COLO668 (cell line): Measurements from ENCODE around the gene SPDYA.

Experiments
- DNase-seq: peaks from one replicate; lab custom pipeline; 2025; ENCODE audit not compliant: unreplicated experiment; lab: John Stamatoyannopoulos, UW

The SPDYA gene

DNA sequence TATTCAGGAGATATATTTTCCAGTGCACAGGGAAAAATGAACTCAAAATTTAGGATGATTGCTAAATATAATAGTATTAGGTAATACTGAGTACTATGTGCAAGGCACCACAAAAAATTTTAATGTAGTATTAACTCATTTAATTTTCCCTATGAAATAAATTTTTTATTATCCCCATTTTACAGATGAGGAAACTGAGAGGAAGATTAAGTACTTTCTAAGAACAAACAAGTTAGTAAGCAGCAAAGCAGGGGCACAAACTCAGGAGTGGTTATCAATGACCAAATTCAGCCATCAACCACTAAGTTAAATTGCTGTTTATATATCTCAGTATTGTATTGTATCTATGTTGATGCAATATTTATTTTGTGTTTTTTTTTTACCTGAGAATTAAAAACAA lies 14.2 kb downstream of the SPDYA start:
- DNase-seq: no peak

DNA sequence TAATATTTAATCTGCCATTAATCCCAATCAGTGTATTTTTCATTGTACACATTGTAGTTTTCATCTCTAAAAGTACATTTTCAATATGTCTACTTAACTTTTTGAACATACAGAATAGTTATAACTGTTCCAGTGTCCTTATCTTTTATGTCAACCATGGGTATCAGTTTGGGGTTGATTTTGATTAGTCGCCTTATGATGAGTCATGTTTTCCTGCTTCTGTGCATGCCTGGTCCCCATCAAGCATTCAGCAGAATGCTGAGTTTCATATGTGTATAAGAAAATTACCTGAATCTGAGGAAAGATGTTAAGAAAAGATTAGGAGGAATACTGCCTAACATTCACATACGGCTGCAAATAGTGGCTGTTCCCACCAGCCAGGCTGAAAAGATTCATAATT lies 17.7 kb downstream of the SPDYA start:
- DNase-seq: no peak

DNA sequence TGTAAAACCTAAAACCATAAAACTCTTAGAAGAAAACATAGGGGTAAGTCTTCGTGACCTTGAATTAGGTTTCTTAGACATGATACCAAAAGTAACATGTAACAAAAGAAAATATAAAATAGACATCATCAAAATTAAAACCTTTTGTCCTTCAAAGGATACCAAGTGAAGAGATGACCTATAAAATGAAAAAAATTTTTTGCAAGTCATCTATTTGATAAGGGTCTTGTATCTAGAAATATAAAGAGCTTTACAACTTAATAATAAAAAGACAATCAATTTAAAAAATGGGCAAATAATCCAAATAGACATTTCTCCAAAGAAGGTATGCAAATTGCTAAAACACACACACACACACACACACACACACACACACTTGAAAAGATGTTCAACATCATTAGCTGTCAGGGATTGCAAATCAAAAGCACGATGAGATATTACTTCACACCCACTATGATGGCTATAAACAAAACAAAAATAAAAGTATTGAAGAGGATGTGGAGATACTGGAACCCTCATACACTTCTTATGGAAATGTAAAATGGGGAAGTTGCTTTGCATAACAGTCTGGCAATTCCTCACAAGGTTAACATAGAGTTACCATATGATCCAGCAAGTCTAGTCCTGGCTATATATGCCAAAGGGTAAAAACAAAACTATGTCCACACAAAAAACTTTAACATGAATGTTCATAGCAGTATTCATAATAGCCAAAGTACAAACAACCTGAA lies 23.3 kb downstream of the SPDYA start:
- no peak for DNase-seq

DNA sequence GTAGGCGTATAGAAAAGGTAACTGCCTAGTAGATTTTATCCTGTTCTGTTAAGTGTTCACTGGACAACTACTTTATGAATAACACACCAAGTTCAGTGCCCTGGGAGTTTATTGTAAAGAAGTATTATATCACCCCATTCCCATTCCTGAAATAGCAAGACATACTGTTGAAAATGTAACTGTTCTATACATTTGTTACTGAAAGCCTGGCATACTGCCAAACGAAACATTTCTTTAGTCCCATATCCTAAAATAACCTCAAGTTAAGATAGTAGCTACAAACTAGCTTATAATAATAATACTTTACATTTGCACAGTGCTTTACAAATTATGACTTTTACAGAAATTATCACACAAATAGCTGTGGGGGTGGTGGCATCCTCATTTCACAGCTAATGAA lies 25.1 kb downstream of the SPDYA start:
- DNase-seq: no peak

DNA sequence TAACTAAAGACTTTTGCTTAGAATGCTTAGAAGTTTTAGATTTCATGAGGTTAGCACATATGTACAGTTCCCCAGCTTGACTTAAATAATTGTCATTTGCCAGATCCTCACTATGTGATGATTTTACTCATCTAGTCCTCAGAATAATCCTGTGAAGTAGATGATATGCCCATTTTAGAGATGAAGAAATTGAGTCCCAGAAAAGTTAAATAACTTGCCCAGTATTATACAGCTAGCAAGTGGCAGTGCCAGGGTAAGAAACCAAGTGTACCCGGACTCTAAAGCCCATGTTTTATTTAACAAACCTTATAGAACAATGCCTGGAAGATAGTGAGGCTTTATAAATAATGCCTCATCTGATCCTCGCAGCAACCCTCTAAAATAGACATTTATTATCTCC lies 28.3 kb downstream of the SPDYA start:
- no peak for DNase-seq

DNA sequence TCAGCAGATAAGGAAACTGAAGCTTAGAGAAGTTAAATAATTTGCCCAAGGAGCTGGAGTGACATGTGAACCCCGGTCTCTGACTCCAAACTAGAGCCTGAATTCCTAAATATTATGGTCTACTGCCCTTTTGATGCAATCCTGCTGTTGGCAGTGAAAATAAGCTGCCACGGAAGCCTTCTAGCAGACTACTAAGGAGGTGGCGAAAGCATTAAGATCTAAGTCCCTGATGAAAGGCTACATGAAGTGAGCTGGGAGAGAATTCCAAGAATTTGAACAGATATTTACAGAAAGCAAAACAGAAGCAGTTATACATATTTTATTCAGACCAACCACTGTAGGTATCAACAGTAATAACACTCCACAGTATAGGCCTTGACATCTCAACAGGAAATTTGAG lies 31.4 kb downstream of the SPDYA start:
- DNase-seq: no peak

DNA sequence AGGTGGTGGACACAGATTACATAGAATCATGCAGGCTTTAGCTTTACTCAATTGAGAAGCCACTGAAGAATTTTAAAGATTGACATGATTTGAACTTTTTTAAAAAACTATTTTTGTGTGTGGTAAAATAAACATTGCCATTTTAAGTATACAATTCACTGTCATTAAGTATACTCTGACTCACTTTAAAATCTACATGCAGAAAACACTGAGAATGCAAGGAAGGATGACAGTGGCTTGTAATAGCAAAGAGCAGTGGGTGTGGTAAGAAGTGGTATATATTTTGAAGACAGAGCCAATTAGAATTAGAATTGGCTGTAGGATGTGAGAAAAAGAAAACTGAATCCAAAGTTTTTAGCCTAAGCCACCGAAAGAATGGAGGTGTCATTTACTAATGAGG lies 44.6 kb downstream of the SPDYA start:
- DNase-seq: no peak

DNA sequence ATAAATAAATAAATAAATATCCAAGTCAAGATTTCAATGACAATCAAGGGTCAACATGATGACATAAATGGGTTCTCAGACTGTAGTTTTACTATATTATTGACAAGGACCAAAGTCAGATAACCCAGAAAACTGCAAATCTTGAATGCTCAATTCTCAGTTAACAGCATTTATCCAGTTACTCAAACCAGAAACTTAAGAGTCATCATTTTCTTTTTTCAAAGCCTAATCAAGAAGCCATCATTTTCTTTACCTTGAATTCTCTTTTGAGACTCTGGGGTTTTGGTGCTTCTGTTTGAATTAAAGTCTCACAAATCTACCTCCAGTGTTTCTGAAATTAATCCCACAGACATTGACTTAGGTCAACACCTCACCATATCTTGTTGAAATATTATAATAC lies 45.3 kb downstream of the SPDYA start:
- DNase-seq: no peak

DNA sequence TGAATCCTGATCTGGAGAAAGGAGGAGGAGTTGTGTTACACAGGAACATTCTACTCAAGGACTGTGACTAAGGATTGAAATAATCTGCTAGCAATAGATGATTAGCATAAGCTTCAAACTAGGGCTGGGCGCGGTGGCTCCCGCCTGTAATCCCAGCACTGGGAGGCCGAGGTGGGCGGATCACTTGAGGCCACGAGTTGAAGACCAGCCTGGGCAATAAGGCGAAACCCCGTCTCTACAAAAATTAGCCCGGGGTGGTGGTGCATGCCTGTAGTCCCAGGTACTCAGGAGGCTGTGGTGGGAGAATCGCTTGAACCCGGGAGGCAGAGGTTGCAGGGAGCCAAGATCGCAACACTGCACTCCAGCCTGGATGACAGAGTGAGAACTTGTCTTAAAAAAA lies 58.0 kb downstream of the SPDYA start:
- no peak for DNase-seq

DNA sequence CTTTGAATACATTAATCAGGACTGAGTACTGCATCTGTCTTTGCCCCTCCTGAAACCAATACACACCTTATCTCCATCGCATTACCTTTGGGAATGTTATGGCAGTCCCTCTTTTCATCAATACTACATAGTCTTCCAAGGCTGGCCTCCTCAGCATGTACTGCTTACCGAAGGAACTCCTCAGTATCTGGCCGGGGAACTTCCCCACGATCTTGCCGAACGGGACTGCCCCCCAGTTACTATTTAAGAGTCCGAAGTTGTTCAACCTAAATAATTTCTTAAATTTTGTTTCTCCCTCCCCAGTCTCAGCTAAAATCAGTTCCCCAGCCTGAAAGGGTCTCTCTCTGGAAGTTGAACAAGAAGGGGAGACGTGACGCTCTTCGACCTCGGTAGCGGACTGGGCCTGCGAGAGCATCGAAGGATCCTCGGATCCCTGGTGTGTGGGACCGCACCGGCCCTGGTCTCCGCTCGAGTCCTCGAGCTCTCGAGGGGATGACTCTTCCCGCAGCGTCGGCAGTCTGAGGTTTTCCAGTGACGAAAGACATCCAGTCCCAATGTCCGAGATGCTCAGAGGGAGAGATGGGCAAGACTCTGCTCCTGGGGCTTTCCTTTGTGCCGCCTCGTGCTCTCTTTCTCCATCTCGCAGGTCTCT lies 59.0 kb downstream of the SPDYA start:
- peak; percentile 43 for DNase-seq

DNA sequence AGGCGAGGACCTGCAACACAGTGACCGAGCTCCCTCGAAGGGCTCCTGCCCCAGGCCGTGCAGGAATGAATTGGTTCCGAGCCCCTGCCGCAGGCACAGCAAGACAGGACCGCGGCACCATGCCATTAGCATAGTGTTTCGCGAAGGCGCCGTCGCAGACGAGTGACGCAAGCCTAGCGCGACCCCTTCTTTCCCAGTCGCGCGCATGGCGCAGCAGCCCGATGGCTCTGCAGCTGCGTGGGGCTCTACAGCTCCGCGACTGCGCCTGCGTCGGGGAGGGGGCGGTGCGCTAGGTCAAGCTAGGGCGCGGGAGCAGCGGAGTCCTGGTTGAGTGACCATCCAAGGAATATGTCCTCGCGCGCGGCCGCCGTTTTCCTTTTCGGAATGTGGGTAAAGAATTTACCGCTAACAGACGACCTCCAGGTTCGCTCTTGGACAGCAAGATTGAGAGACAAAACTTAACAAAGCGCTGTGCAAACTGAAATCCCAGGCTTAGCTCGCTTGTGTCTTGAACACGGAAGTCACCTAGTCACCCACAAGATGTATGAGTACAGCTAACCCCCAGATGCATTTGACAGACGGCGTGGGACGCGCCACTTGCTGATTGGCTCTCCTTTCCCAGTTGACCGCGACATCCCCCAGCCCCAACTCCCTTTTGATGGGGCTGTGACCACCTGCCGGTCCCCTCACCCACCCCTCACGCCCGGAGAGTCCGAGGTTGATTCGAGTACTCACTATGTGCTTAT lies 59.7 kb downstream of the SPDYA start, which contains the start of gene TRMT61B:
Gene TRMT61B, minus strand, starts transcription at position 164 of the 746 bp plus-strand sequence. Its CDS starts 32 bp downstream, at position 132.
- DNase-seq: peak; percentile 97

DNA sequence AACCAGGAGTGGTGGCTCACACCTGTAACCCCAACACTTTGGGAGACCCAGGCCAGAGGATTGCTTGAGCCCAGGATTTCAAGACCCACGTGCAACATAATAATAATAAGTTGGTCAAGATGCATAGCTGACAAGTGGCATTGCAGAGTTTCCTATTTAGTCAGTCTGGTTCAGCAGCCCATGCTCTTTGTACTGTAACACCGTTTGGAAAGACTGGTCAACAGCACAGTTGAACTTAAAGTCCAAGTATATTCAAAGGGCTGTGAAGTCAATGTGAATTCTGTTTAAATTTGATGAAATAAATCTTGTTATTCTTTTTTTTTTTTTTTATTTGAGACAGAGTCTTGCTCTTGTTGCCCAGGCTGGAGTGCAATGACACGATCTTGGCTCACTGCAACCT lies 61.0 kb downstream of the SPDYA start:
- no peak for DNase-seq

DNA sequence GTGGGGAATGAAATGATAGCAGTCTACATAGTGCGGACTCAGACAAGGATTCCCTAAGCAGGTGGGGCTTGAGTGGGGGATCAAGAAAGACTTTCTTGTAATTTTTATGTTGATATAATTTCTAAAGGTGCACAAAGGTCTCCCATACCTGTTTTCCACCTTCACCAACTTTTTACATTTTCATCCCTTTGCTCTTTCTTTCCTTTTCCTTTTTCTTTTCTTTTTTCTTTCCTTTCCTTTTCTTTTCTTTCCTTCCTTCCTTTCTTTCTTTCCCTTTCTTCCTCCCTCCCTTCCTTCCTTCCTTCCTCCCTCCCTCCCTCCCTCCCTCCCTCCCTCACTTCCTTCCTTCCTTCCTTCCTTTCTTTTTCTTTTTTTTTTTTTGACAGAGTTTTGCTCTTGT lies 69.6 kb downstream of the SPDYA start:
- no peak for DNase-seq

DNA sequence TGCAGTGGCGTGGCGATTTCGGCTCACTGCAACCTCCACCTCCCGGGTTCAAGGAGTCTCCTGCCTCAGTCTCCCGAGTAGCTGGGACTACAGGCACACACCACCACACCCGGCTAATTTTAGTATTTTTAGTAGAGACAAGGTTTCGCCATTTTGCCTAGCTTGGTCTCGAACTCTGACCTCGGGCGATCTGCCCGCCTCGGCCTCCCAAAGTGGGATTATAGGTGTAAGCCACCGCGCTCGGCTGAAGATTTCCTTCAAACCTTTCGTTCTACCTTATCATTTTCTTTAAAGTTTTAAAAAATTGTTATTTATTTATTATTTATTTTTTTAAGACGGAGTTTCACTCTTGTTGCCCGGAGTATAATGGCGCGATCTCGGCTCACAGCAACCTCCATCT lies 82.9 kb downstream of the SPDYA start:
- DNase-seq: no peak

DNA sequence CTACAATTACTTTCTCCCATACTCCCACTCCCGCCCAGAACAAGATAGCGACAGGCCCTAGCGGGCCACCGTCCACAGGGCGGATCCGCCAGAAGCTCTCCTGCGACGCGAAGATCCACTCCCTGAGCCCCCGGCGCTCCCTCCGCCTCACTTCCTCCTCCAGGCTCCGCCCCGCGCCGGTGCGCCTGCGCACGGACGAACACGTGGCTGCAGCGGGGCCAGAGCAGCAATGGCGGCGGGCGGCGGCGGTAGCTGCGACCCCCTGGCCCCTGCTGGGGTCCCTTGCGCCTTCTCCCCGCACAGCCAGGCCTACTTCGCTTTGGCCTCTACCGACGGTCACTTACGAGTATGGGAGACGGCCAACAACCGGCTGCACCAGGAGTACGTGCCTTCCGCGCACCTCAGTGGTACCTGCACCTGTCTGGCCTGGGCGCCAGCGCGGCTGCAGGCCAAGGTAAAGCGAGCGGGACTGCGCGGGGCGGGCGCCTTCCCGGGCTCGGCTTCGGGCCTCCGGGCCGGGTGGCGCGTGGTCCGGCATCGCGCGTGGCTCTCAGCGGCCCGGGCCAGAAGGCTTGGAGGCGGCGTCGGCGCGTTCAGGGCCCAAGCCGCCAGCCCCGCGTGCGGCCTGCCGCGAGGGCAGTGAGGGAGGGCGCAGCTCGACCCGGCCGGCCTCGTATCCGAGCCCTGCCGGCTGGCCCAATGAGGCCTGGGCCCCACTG lies 84.0 kb downstream of the SPDYA start, which contains the start of gene WDR43:
Gene WDR43, plus strand, starts transcription at position 198 of the 719 bp plus-strand sequence. Its CDS starts 32 bp downstream, at position 230.
- peak; percentile 98 for DNase-seq

DNA sequence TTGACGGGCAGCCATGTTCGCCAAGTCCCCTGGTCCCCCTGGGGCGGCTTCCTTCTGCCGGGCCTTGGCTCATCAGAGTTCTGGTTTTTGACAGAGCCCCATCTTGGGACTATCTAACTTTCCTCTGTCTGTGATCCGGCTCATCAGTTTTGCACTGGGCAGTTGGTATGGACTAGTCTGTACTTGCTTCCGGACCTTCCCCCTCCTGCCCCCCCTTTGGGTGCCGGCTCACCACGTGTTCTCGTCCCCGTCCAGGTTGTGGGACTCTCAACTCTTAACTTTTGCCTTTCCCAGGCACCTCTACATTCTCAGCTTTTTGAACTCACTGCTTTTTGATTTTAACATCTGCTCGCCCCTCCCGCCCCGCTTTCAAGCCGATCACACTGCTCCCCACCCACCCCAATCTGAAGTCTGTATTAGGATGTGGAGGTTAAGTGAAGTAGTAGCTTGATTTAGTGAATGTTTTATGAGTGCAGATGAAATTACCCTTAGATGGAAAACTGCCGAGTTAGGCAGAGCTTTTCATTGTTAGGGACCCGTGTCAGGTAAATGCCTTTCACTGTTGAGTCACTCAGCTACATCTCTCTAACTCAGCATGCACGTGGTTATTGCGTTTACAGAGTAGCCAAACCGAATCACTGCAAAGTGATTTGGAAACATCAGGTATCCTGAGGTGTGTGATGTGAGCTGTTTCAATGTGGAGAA lies 84.7 kb downstream of the SPDYA start:
- DNase-seq: peak; percentile 51

DNA sequence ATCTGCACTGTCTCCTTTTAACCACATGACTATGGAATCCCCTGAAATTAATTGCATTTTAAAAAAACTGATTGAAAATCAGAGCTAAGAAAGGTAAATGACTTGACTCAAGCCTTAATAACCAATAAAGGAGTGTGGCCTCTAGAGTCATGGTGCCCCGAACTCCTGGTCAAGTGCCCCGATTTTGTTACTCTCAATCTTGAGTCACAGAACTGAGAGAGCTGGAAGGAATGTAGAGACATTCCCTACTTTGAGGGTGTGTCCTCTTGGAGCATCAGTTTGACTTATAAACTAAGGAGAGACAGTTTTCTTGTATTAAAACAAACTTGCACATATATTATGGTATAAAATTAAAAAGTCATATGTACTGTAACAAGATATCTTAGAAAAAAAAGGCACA lies 86.3 kb downstream of the SPDYA start:
- DNase-seq: no peak

DNA sequence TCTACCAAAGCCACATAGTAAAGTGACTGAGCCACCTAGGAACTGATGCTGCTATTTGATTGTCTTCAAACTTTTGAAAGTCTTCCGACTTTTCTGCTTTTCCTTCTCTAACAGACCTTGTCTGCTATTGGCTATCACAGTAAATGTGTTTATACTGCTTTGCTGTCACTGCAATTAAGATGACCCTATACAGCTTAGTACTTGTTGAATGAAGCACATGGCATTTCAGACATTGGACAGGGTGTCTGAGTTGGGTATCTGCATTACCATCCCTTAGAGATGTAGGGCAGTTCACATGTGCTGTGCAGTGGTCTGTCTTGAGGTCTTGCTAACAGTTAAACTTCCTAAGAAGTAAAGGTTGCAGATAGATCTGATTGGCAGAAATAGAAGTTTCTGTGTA lies 87.4 kb downstream of the SPDYA start:
- DNase-seq: no peak
